GM12892 (cell line): ENCODE results near the gene KLHL35.

Experiments
- POLR2A ChIP-seq: IDR thresholded peaks from 2 replicates; pipeline ENCODE4 v1.6.1; 2011; ENCODE audit warnings: low read depth, low read length, control low read depth
- POLR2AphosphoS5 ChIP-seq: IDR thresholded peaks from 2 replicates; pipeline ENCODE4 v1.6.1; 2011; ENCODE audit warnings: low read depth, low read length, control low read depth
- TAF1 ChIP-seq: IDR thresholded peaks from 2 replicates; pipeline ENCODE4 v1.6.1; 2011; ENCODE audit warnings: low read depth, mild to moderate bottlenecking, control low read depth, low read length, borderline replicate concordance

DNA sequence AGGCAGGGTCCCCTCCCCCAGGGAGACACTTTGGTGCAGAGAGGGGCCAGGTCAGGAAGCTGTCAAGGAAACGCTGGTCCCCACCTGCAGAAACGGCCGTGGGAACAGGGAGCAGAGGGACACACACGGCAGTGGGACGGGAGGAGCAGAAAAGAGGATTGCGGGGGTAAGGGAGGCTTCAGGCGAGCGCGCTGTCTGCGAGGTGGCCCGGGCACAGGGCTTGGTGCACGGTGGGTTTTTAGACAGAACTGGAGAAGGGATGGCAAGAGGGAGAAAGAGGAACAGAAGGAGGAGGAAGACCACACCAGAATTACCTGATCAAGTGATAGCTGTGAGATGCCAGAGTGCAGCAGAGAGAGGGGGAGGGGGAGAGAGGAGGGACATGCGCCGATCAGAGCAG, 6.0 kb upstream of the KLHL35 start:
- no peak for TF ChIP-seq TAF1
- TF ChIP-seq POLR2A = no peak
- no peak for TF ChIP-seq POLR2AphosphoS5
